GM12865 (cell line): Measurements from ENCODE around the gene DPF3.

Experiments
- DNase-seq: peaks from one replicate; pipeline ENCODE4 v3.0.0; 2010; ENCODE audit warnings: low read depth
- H3K4me3 ChIP-seq: 2 replicates; pipeline ENCODE4 v1.5.1; 2011; ENCODE audit warnings: mild to moderate bottlenecking, low read depth, low read length, control low read depth
- TF ChIP-seq, protein P1 (sequence below): IDR thresholded peaks from 2 replicates; pipeline ENCODE4 v1.5.1; 2011; ENCODE audit warnings: low read length, control low read depth, low read depth, inconsistent platforms; ENCODE audit not compliant: insufficient read depth; ENCODE audit errors: missing control alignments

Gene DPF3

GRCh38 chr14:72893636-72894322, at the start of gene DPF3:
DPF3 (minus strand) TSS chr14:72894101; CDS start chr14:72894088, 13 bp downstream.
- peak within 1 kb of the TSS; percentile 84 for H3K4me3 ChIP-seq
- TF ChIP-seq, protein P1, sequence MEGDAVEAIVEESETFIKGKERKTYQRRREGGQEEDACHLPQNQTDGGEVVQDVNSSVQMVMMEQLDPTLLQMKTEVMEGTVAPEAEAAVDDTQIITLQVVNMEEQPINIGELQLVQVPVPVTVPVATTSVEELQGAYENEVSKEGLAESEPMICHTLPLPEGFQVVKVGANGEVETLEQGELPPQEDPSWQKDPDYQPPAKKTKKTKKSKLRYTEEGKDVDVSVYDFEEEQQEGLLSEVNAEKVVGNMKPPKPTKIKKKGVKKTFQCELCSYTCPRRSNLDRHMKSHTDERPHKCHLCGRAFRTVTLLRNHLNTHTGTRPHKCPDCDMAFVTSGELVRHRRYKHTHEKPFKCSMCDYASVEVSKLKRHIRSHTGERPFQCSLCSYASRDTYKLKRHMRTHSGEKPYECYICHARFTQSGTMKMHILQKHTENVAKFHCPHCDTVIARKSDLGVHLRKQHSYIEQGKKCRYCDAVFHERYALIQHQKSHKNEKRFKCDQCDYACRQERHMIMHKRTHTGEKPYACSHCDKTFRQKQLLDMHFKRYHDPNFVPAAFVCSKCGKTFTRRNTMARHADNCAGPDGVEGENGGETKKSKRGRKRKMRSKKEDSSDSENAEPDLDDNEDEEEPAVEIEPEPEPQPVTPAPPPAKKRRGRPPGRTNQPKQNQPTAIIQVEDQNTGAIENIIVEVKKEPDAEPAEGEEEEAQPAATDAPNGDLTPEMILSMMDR, result no peak
- peak; percentile 98 for DNase-seq

DNA sequence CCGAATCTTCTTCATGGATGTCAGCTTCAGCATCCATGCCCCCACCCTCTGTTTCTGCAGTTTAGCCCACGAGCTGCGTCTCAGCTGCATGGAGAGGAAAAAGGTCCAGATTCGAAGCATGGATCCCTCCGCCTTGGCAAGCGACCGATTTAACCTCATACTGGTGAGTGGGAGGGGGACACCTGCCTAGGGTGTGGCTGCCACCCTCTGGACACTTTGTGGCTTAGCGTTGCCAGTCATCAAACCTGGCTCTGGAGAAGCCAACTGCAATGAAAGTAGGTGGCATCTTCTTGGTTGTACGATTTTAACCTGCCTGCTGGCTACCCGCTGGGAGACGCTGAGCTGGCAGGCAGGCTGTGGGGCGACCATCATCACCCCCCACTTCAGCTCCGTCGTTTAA, 49.0 kb upstream of the DPF3 start:
- TF ChIP-seq, protein P1, result no peak
- no peak for DNase-seq
- no peak overlapping the region for H3K4me3 ChIP-seq

DNA sequence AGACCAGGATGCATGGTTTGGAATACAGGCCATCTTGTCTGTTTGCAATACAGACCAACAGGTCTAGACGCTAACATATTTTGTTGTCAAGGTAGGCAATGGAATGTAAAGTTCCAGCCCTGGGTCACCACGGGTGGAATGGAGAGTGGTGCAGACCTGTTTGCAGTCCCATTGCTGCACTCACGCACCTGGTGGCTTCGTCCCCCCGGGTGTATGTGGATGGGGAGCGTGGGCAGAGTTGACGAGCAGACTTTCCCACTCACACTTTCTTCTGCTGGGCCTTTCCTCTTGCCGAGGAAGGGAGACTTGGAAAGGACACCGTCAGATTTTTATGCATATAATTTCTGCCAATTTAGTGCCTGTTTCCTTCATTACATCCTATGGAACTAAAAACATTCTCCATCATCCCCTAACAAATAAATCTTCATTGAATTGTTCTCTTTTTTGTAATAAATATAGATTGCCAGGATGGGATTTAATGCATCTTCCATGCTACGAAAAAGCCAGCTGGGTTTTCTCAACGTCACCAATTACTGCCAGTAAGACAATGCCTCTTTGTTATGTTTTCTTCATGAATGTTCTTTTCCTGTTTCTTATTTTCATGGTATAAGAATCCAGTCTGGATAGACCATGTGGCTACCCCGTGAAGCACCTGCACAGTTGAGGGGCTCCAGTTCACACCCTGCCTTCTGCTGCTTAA, 47.5 kb upstream of the DPF3 start:
- no peak for DNase-seq
- TF ChIP-seq, protein P1, result no peak
- H3K4me3 ChIP-seq, result no peak overlapping the region

DNA sequence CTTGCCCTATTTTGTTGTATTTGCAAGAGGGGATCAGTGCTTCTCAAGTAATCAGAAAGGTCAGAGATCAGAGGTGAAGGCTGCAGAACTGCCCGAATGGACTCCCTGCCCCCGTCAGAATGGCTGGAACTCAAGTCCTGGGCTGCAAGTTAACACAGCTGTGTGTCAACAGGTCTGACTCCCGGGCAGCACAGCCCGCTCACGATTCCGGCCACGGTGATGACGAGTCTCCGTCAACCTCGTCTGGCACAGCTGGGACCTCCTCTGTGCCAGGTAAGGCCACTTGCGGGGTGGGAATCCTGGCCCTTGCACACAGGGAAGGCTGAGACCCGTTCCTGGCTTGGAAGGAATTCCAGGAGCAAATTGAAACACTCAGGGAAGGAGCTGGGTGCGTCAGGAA, 45.7 kb upstream of the DPF3 start:
- H3K4me3 ChIP-seq, result no peak overlapping the region
- no peak for DNase-seq
- TF ChIP-seq, protein P1, result no peak

GRCh38 chr14:72932893-72933292, 39.0 kb upstream of the DPF3 start:
- no peak for DNase-seq
- no peak overlapping the region for H3K4me3 ChIP-seq
- TF ChIP-seq, protein P1, result no peak

- TF ChIP-seq, protein P1, result no peak
- DNase-seq, result no peak
- no peak overlapping the region for H3K4me3 ChIP-seq
Measured at GRCh38 chr14:72929316-72930080, 35.6 kb upstream of the DPF3 start.
